NT2/D1 (cell line): ENCODE results near the gene ZNF518A.
"Not testable (repeated sequence)": the region's sequence is repeated elsewhere in the genome, so short reads cannot be mapped to it uniquely, and the experiment has no call there.

Experiments used
- DNase-seq: peaks from one replicate; pipeline ENCODE4 v3.0.0-alpha.2; 2011; ENCODE audit warnings: low read depth, low spot score
- H3K27me3 ChIP-seq: 2 replicates; pipeline ENCODE4 v1.6.0; 2011; ENCODE audit warnings: mild to moderate bottlenecking; ENCODE audit not compliant: insufficient read length, insufficient read depth
- H3K36me3 ChIP-seq: 2 replicates; pipeline ENCODE4 v1.6.1; 2011; ENCODE audit warnings: mild to moderate bottlenecking, low read length, mixed read lengths; ENCODE audit not compliant: insufficient read depth, insufficient read length
- H3K4me1 ChIP-seq: 2 replicates; pipeline ENCODE4 v1.5.1; 2011; ENCODE audit not compliant: insufficient read depth, insufficient read length
- H3K4me3 ChIP-seq: 2 replicates; pipeline ENCODE4 v1.5.1; 2011; ENCODE audit warnings: low read depth; ENCODE audit not compliant: insufficient read length
- H3K9ac ChIP-seq: 2 replicates; pipeline ENCODE4 v1.6.0; 2011; ENCODE audit warnings: low read depth; ENCODE audit not compliant: insufficient read length
- H3K9me3 ChIP-seq: 2 replicates; pipeline ENCODE4 v1.5.1; 2011; ENCODE audit warnings: mild to moderate bottlenecking, low read length; ENCODE audit not compliant: insufficient read depth
- SUZ12 ChIP-seq: IDR thresholded peaks from 2 replicates; pipeline ENCODE4 v1.6.1; 2011; ENCODE audit not compliant: insufficient read length, insufficient read depth; ENCODE audit errors: extremely low read depth
- YY1 ChIP-seq: IDR thresholded peaks from 2 replicates; pipeline ENCODE4 v1.6.1; 2011; ENCODE audit not compliant: insufficient read length, insufficient read depth
- ZNF274 ChIP-seq: IDR thresholded peaks from 2 replicates; pipeline ENCODE4 v1.6.1; 2011; ENCODE audit warnings: mild to moderate bottlenecking, low read depth, low read length

Gene ZNF518A

GRCh38 chr10:96176985-96177384, 46.9 kb downstream of the ZNF518A start:
- H3K9ac ChIP-seq, result no peak overlapping the region
- H3K9me3 ChIP-seq, result no peaks in the 10 kb centered on the region
- no peaks in the 10 kb centered on the region for H3K4me1 ChIP-seq
- no peak overlapping the region for H3K4me3 ChIP-seq
- no peaks in the 10 kb centered on the region for H3K36me3 ChIP-seq
- H3K27me3 ChIP-seq, result no peaks in the 10 kb centered on the region
- DNase-seq, result no peak
- TF ChIP-seq ZNF274 (no peak), YY1 (no peak), SUZ12 (no peak)

GRCh38 chr10:96188421-96188820, 58.3 kb downstream of the ZNF518A start:
- DNase-seq, result no peak
- H3K9ac ChIP-seq, result no peak overlapping the region
- H3K9me3 ChIP-seq, result no peaks in the 10 kb centered on the region; the same call in 1 of the 2 replicates
- no peak overlapping the region for H3K4me3 ChIP-seq
- H3K36me3 ChIP-seq, result no peaks in the 10 kb centered on the region
- no peaks in the 10 kb centered on the region for H3K27me3 ChIP-seq
- TF ChIP-seq SUZ12 (no peak), ZNF274 (no peak), YY1 (no peak)
- no peaks in the 10 kb centered on the region for H3K4me1 ChIP-seq

- no peak for DNase-seq
- H3K9ac ChIP-seq, result no peak overlapping the region
- no peak overlapping the region for H3K4me3 ChIP-seq
- no peaks in the 10 kb centered on the region for H3K4me1 ChIP-seq
- H3K9me3 ChIP-seq, result no peaks in the 10 kb centered on the region; the same call in 1 of the 2 replicates
- TF ChIP-seq SUZ12 (no peak), YY1 (no peak), ZNF274 (no peak)
- no peaks in the 10 kb centered on the region for H3K27me3 ChIP-seq
- no peaks in the 10 kb centered on the region for H3K36me3 ChIP-seq
Observed at GRCh38 chr10:96188916-96189315, 58.8 kb downstream of the ZNF518A start.

GRCh38 chr10:96189505-96189904, 59.4 kb downstream of the ZNF518A start:
- H3K4me3 ChIP-seq, H3K4me1 ChIP-seq, H3K36me3 ChIP-seq, DNase-seq, H3K27me3 ChIP-seq, H3K9ac ChIP-seq, H3K9me3 ChIP-seq: not testable (repeated sequence)

- Histone ChIP-seq H3K9ac (no peak overlapping the region), H3K4me1 (no peaks in the 10 kb centered on the region), H3K36me3 (no peaks in the 10 kb centered on the region), H3K9me3 (no peaks in the 10 kb centered on the region), H3K4me3 (no peak overlapping the region), H3K27me3 (no peaks in the 10 kb centered on the region)
- TF ChIP-seq YY1, result no peak
- no peak for TF ChIP-seq ZNF274
- no peak for TF ChIP-seq SUZ12
- no peak for DNase-seq
Observed at GRCh38 chr10:96201525-96201924, 71.4 kb downstream of the ZNF518A start.

- no peaks in the 10 kb centered on the region for H3K27me3 ChIP-seq
- peak; percentile 36 for DNase-seq
- H3K9me3 ChIP-seq, result no peaks in the 10 kb centered on the region
- H3K9ac ChIP-seq, result no peak overlapping the region
- H3K36me3 ChIP-seq, result no peaks in the 10 kb centered on the region
- H3K4me1 ChIP-seq, result no peaks in the 10 kb centered on the region
- no peak overlapping the region for H3K4me3 ChIP-seq
- no peak for TF ChIP-seq ZNF274
- no peak for TF ChIP-seq SUZ12
- TF ChIP-seq YY1, result no peak
Observed at GRCh38 chr10:96205580-96205979, 75.5 kb downstream of the ZNF518A start.

GRCh38 chr10:96208271-96208670, 78.2 kb downstream of the ZNF518A start:
- H3K4me1 ChIP-seq, result no peaks in the 10 kb centered on the region
- H3K27me3 ChIP-seq, result no peaks in the 10 kb centered on the region
- H3K4me3 ChIP-seq, result no peak overlapping the region
- TF ChIP-seq ZNF274, result no peak
- no peak for TF ChIP-seq YY1
- no peaks in the 10 kb centered on the region for H3K9me3 ChIP-seq
- DNase-seq, result no peak
- no peaks in the 10 kb centered on the region for H3K36me3 ChIP-seq
- H3K9ac ChIP-seq, result no peak overlapping the region

GRCh38 chr10:96208946-96209345, 78.8 kb downstream of the ZNF518A start:
- no peak for TF ChIP-seq ZNF274
- no peak for TF ChIP-seq YY1
- TF ChIP-seq SUZ12, result no peak
- Histone ChIP-seq H3K4me1 (no peaks in the 10 kb centered on the region), H3K36me3 (no peaks in the 10 kb centered on the region), H3K9ac (no peak overlapping the region), H3K4me3 (no peak overlapping the region), H3K27me3 (no peaks in the 10 kb centered on the region), H3K9me3 (no peaks in the 10 kb centered on the region)
- DNase-seq, result no peak
